ENCODE data around the gene HK1. TPM values are rescaled to one million over a fixed set of nuclear protein-coding genes. Genes with fewer than 3 reads are reported as not detected.

HK1 gene
- total RNA-seq, 1 donor from 2014 or later, result 88.8 TPM

DNA sequence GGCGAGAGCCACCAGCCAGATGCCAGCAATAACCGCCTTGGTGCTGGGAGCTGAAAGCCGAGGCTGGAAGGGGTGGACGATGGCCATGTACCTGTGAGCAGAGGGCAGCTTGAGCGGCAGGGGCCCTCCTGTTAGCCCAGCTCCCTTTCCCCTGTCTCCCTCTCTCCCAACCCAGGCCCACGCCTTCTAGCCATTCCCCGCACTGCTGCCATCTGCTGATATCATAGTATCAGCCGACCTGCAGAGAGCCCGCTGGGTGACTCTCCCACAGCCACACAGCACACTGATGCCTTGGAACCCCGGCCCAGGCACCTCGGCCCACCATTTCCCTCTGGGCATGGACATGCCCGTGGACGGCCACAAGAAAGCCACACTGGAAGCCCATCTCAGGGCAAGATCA, 136.8 kb downstream of the HK1 start:
- no peak overlapping the region for H3K4me3 Mint-ChIP-seq
- no peak for DNase-seq (ENCODE audit: low read depth, low spot score)
- H3K9me3 Mint-ChIP-seq, result no peaks in the 10 kb centered on the region
- TF ChIP-seq, protein P1, sequence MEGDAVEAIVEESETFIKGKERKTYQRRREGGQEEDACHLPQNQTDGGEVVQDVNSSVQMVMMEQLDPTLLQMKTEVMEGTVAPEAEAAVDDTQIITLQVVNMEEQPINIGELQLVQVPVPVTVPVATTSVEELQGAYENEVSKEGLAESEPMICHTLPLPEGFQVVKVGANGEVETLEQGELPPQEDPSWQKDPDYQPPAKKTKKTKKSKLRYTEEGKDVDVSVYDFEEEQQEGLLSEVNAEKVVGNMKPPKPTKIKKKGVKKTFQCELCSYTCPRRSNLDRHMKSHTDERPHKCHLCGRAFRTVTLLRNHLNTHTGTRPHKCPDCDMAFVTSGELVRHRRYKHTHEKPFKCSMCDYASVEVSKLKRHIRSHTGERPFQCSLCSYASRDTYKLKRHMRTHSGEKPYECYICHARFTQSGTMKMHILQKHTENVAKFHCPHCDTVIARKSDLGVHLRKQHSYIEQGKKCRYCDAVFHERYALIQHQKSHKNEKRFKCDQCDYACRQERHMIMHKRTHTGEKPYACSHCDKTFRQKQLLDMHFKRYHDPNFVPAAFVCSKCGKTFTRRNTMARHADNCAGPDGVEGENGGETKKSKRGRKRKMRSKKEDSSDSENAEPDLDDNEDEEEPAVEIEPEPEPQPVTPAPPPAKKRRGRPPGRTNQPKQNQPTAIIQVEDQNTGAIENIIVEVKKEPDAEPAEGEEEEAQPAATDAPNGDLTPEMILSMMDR (conservative IDR thresholded peaks at IDR 0.05), result no peak
- H3K4me1 Mint-ChIP-seq, result peaks cover 10% of the 10 kb centered on the region
- no peak overlapping the region for H3K27ac Mint-ChIP-seq (ENCODE audit: unreplicated experiment)
- H3K36me3 Mint-ChIP-seq (ENCODE audit: low read depth), result no peaks in the 10 kb centered on the region
- H3K27me3 Mint-ChIP-seq (ENCODE audit: low read depth), result no peaks in the 10 kb centered on the region

DNA sequence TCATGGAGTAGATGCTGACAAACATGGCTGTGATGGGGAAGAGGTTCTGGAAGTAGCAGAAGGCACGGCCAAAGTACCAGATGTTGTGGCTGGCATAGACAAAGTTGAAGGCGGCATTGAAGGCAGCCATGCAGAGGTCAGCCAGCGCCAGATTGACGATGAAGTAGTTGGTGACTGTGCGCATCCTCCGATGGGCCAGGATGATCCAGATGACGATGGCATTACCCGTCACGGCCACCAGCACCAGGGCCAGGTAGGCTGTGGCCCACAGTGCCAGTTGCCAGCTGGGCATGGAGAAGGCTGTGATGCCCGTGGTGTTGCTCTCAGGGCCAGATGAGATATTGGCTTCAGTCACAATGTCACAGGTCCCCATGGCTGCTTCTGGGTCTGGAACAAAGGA, 137.7 kb downstream of the HK1 start:
- H3K4me1 Mint-ChIP-seq, result peaks cover 10% of the 10 kb centered on the region
- H3K36me3 Mint-ChIP-seq (ENCODE audit: low read depth), result no peaks in the 10 kb centered on the region
- peak overlapping the region; percentile 84 for H3K27ac Mint-ChIP-seq (ENCODE audit: unreplicated experiment)

DNA sequence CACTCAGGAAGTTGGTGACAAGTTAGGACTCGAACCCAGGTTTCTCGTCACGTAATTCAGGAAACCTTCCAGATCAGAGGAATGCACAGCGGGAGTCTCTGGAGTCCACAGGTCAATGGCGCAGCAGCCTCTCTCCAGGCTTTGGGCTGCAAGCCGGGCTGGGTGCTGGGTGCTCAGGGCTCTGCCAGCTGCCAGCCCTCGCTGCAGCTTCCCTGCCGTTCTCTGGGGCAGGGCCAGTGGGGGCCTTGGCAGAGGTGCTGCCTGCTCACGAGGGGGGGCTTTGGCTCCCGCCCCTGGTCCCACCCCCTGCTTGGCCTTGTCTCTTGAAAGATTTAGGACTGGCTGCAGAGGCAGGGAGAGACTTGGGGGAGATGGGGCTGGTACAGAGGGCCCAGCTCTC, 138.4 kb downstream of the HK1 start, which contains the start of gene TACR2:
TSS of gene TACR2 (minus strand) at position 224 of the 400 bp plus-strand sequence. CDS start 595 bp downstream, outside the sequence.
- H3K27ac Mint-ChIP-seq (ENCODE audit: unreplicated experiment), result peak within 1 kb of the TSS; percentile 84
- no peak for DNase-seq (ENCODE audit: low read depth, low spot score)
- H3K4me1 Mint-ChIP-seq, result peaks cover 10% of the 10 kb centered on the region
- H3K36me3 Mint-ChIP-seq (ENCODE audit: low read depth), result no peaks in the 10 kb centered on the region
- H3K27me3 Mint-ChIP-seq (ENCODE audit: low read depth), result no peaks in the 10 kb centered on the region
- H3K4me3 Mint-ChIP-seq, result no peak within 1 kb of the TSS
- TF ChIP-seq, protein P1 (conservative IDR thresholded peaks at IDR 0.05), result no peak
- no peaks in the 10 kb centered on the region for H3K9me3 Mint-ChIP-seq

More for the DNA sequence above, 137.7 kb downstream of the HK1 start:
- Mint-ChIP-seq H3K27me3 (ENCODE audit: low read depth) (no peaks in the 10 kb centered on the region), H3K4me3 (no peak overlapping the region), H3K9me3 (no peaks in the 10 kb centered on the region)
- TF ChIP-seq, protein P1 (conservative IDR thresholded peaks at IDR 0.05), result no peak
- DNase-seq (ENCODE audit: low read depth, low spot score), result no peak

DNA sequence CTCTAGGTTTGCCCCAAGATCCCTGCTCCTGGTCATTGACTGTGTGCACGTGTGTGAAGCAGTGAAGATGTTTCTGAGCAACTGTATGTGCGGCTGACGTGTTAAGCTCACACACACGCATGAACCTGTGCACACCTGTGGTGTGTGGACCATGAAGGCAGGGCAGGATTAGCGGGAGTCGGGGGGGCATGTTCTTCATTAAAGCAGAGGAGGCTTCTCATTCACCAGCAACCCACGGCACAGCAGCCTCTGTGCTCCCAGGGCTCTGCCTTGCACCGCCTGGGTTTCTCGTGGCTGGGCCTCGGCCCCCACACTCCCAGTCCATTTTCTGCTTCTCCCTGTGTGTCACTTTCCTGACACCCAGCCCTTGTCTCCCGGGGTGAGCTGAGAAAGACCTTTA, 139.2 kb downstream of the HK1 start:
- no peaks in the 10 kb centered on the region for H3K9me3 Mint-ChIP-seq

DNA sequence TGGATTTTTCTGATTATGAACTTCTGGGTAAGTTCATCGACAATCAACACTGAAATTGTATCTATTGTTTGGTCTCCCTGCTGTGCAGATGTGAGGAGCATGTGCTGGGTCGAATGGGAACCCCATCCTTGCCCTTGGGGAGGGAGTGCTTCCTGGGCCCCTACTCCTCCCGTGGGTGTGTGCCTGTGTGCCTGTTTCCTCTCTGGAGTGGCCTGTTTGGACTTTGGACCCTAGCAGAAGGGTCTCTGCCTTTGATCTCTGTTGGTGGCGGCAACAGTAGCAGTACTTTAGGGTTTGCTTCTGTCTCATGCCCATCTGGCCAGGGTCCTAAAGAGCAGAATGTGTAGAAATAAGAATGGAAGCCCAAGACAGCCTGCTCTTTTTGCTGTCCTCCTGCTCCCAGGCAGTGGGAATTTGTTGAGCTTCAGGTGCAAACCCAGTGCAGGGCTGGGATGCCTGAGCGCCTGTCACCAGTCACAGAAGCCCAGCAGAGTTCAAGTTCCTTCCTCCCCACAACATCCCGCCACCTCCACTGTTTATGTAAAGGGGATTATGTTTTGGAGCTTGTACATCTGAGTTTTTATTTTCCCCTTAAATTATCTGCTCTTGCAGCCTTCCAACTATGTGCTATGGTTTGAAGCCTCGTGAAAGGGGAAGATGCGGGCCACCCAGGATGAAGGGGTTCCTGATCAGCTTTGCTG, 139.9 kb downstream of the HK1 start:
- TF ChIP-seq, protein P1 (conservative IDR thresholded peaks at IDR 0.05), result no peak
- Mint-ChIP-seq H3K4me3 (no peak overlapping the region), H3K36me3 (ENCODE audit: low read depth) (no peaks in the 10 kb centered on the region), H3K27ac (ENCODE audit: unreplicated experiment) (no peak overlapping the region), H3K9me3 (no peaks in the 10 kb centered on the region), H3K4me1 (peaks cover 8% of the 10 kb centered on the region), H3K27me3 (ENCODE audit: low read depth) (peaks cover 3% of the 10 kb centered on the region)
- DNase-seq (ENCODE audit: low read depth, low spot score), result no peak

More for the DNA sequence above, 139.2 kb downstream of the HK1 start:
- Mint-ChIP-seq H3K27me3 (ENCODE audit: low read depth) (peaks cover 3% of the 10 kb centered on the region), H3K4me3 (no peak overlapping the region), H3K27ac (ENCODE audit: unreplicated experiment) (no peak overlapping the region), H3K4me1 (peaks cover 10% of the 10 kb centered on the region), H3K36me3 (ENCODE audit: low read depth) (no peaks in the 10 kb centered on the region)
- DNase-seq (ENCODE audit: low read depth, low spot score), result no peak
- TF ChIP-seq, protein P1 (conservative IDR thresholded peaks at IDR 0.05), result no peak

Data from neural crest cell (in vitro differentiated cells).